Keratinocyte (primary cell): ENCODE results near the gene DCLK1.

Source experiments
- EZH2 ChIP-seq: IDR thresholded peaks from one replicate; pipeline ENCODE4 v1.6.1; 2012; ENCODE audit warnings: inconsistent platforms, mild to moderate bottlenecking, low read length, moderate library complexity
- TF ChIP-seq, protein P1 (sequence below), 3 experiments: IDR thresholded peaks in 1 of 3; conservative IDR thresholded peaks in 1 of 3; optimal IDR thresholded peaks in 1 of 3; 2 replicates in 2 of 3; 3 replicates in 1 of 3; pipeline versions ENCODE3 to v1.5.1; 2011; ENCODE audit warnings: low read length in 3 of 3, mild to moderate bottlenecking in 3 of 3, moderate library complexity in 2 of 3, control low read depth in 1 of 3, inconsistent platforms in 1 of 3; ENCODE audit not compliant: insufficient read depth in 2 of 3; ENCODE audit errors: extremely low read depth in 1 of 3

DNA sequence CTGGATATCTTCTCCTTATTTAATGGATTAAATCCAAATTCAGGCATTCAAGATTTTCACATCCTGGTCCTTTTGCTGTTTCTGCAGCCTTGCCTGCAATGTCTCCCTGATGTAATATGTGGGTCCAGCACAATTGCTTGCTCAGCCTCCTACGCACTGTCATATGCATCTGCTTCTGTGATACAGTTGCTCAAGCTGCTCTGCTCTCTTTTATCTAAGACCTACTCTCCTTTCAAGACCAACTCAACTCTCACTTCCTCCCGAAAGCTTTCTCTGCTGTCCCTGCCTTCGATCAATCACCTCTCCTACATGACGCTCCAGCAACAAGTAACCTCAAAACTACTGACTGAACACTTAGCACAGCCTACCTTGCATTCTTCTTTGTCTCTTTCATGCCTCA lies 138.2 kb downstream of the DCLK1 start:
- TF ChIP-seq, protein P1, sequence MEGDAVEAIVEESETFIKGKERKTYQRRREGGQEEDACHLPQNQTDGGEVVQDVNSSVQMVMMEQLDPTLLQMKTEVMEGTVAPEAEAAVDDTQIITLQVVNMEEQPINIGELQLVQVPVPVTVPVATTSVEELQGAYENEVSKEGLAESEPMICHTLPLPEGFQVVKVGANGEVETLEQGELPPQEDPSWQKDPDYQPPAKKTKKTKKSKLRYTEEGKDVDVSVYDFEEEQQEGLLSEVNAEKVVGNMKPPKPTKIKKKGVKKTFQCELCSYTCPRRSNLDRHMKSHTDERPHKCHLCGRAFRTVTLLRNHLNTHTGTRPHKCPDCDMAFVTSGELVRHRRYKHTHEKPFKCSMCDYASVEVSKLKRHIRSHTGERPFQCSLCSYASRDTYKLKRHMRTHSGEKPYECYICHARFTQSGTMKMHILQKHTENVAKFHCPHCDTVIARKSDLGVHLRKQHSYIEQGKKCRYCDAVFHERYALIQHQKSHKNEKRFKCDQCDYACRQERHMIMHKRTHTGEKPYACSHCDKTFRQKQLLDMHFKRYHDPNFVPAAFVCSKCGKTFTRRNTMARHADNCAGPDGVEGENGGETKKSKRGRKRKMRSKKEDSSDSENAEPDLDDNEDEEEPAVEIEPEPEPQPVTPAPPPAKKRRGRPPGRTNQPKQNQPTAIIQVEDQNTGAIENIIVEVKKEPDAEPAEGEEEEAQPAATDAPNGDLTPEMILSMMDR (optimal IDR thresholded peaks at IDR 0.05 in 1 of 3, IDR thresholded peaks at IDR 0.05 in 1 of 3, conservative IDR thresholded peaks at IDR 0.05 in 1 of 3; ENCODE audit: extremely low read depth in 1 of 3, insufficient read depth in 2 of 3, low read length in 3 of 3) = no peak
- no peak for TF ChIP-seq EZH2
